ENCODE results near the gene CAMTA1.

CAMTA1 gene

GRCh38 chr1:7561936-7562728 lies 776.9 kb downstream of the CAMTA1 start:
- H3K4me3 ChIP-seq: no peak overlapping the region
- no peak overlapping the region for H3K27ac ChIP-seq

- H3K27ac ChIP-seq: no peak overlapping the region
- no peak overlapping the region for H3K4me3 ChIP-seq
Measured at GRCh38 chr1:7562729-7563605, 777.7 kb downstream of the CAMTA1 start.

GRCh38 chr1:7564137-7564536 lies 778.9 kb downstream of the CAMTA1 start:
- no peak overlapping the region for H3K4me3 ChIP-seq
- H3K27ac ChIP-seq: no peak overlapping the region

GRCh38 chr1:7565099-7565750 lies 780.0 kb downstream of the CAMTA1 start:
- H3K4me3 ChIP-seq: no peak overlapping the region
- no peak overlapping the region for H3K27ac ChIP-seq

GRCh38 chr1:7566417-7567375 lies 781.4 kb downstream of the CAMTA1 start:
- no peak overlapping the region for H3K4me3 ChIP-seq

GRCh38 chr1:7567376-7567775 lies 782.1 kb downstream of the CAMTA1 start:
- Histone ChIP-seq H3K27ac (no peak overlapping the region), H3K4me3 (no peak overlapping the region)

More at GRCh38 chr1:7566417-7567375, 781.4 kb downstream of the CAMTA1 start:
- H3K27ac ChIP-seq: no peak overlapping the region

GRCh38 chr1:7568053-7568452 lies 782.8 kb downstream of the CAMTA1 start:
- no peak overlapping the region for H3K27ac ChIP-seq
- no peak overlapping the region for H3K4me3 ChIP-seq

- Histone ChIP-seq H3K4me3 (no peak overlapping the region), H3K27ac (no peak overlapping the region)
Measured at GRCh38 chr1:7568901-7569524, 783.8 kb downstream of the CAMTA1 start.

GRCh38 chr1:7570311-7570710 lies 785.1 kb downstream of the CAMTA1 start:
- Histone ChIP-seq H3K27ac (no peak overlapping the region), H3K4me3 (no peak overlapping the region)

GRCh38 chr1:7572654-7573152 lies 787.4 kb downstream of the CAMTA1 start:
- no peak overlapping the region for H3K27ac ChIP-seq
- H3K4me3 ChIP-seq: no peak overlapping the region

- H3K27ac ChIP-seq: no peak overlapping the region
Measured at GRCh38 chr1:7573481-7573880, 788.2 kb downstream of the CAMTA1 start.

GRCh38 chr1:7574121-7575040 lies 789.1 kb downstream of the CAMTA1 start:
- Histone ChIP-seq H3K4me3 (no peak overlapping the region), H3K27ac (no peak overlapping the region)

More at GRCh38 chr1:7573481-7573880, 788.2 kb downstream of the CAMTA1 start:
- no peak overlapping the region for H3K4me3 ChIP-seq

GRCh38 chr1:7575041-7575400 lies 789.8 kb downstream of the CAMTA1 start:
- H3K27ac ChIP-seq: no peak overlapping the region
- no peak overlapping the region for H3K4me3 ChIP-seq

GRCh38 chr1:7576946-7577657 lies 791.8 kb downstream of the CAMTA1 start:
- Histone ChIP-seq H3K27ac (no peak overlapping the region), H3K4me3 (no peak overlapping the region)

- Histone ChIP-seq H3K4me3 (no peak overlapping the region), H3K27ac (no peak overlapping the region)
Measured at GRCh38 chr1:7578206-7578605, 793.0 kb downstream of the CAMTA1 start.

GRCh38 chr1:7579016-7579415 lies 793.8 kb downstream of the CAMTA1 start:
- Histone ChIP-seq H3K4me3 (no peak overlapping the region), H3K27ac (no peak overlapping the region)
